ENCODE data around the gene ABCC10. TPM values are rescaled to one million over a fixed set of nuclear protein-coding genes. Genes with fewer than 3 reads are reported as not detected.

ABCC10 gene
- polyA plus RNA-seq, 1 experiment, result 27.8 TPM

GRCh38 chr6:43491750-43492661, 64.7 kb downstream of the ABCC10 start:
- ChIA-PET POLR2A (interaction anchor here (0.6 to 1.6 kb wide), 3 partner anchors 14 to 757 kb away, joined by 4 to 24 read pairs (median 8); no protein-coding TSS in a partner anchor), CTCF (interaction anchor here (0.6 to 10.1 kb wide), 6 partner anchors 12 to 263 kb away, joined by 3 to 136 read pairs (median 4); partner anchors contain the start of genes DLK2, DNPH1 and LRRC73)
- TF ChIP-seq, protein P1, sequence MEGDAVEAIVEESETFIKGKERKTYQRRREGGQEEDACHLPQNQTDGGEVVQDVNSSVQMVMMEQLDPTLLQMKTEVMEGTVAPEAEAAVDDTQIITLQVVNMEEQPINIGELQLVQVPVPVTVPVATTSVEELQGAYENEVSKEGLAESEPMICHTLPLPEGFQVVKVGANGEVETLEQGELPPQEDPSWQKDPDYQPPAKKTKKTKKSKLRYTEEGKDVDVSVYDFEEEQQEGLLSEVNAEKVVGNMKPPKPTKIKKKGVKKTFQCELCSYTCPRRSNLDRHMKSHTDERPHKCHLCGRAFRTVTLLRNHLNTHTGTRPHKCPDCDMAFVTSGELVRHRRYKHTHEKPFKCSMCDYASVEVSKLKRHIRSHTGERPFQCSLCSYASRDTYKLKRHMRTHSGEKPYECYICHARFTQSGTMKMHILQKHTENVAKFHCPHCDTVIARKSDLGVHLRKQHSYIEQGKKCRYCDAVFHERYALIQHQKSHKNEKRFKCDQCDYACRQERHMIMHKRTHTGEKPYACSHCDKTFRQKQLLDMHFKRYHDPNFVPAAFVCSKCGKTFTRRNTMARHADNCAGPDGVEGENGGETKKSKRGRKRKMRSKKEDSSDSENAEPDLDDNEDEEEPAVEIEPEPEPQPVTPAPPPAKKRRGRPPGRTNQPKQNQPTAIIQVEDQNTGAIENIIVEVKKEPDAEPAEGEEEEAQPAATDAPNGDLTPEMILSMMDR (IDR thresholded peaks at IDR 0.05; ENCODE audit: insufficient read depth, low read depth, low read length), result no peak
- DNase-seq (ENCODE audit: low read depth), result no peak
- Histone ChIP-seq H3K4me3 (ENCODE audit: low read depth, low read length) (no peak overlapping the region), H3K27me3 (ENCODE audit: control insufficient read depth, insufficient read depth, low read length) (no peaks in the 10 kb centered on the region), H3K36me3 (ENCODE audit: control insufficient read depth, insufficient read depth, low read length) (0 out of 2 replicates have a peak, but pooled peaks cover 1% of the 10 kb centered on the region)

DNA sequence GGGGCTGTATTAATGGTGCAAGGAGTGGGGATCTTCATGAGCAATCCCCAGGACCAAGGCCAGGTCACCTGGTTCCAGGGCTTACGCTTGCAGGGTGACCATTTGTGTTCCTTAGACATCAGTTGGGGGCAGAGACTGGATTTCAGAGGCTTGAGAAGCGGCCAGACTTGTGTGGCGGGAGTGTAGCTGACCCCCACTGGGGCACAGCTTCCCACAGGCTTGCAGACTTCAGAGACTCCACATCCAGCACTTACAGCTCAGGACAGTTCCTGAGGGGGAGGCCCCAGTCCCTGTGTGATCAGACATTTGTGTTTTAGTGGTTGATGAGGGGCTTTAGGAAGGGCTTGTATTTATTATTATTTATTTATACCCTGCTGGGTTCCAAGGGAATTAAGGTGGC, 65.3 kb downstream of the ABCC10 start:
- 0 out of 2 replicates have a peak, but pooled peaks cover 1% of the 10 kb centered on the region for H3K36me3 ChIP-seq (ENCODE audit: control insufficient read depth, insufficient read depth, low read length)
- H3K4me3 ChIP-seq (ENCODE audit: low read depth, low read length), result no peak overlapping the region
- ChIA-PET POLR2A (interaction anchor here (0.6 to 1.6 kb wide), 2 partner anchors 15 to 756 kb away, joined by 4 to 8 read pairs; no protein-coding TSS in a partner anchor), CTCF (interaction anchor here (0.6 to 10.1 kb wide), 8 partner anchors 9 to 264 kb away, joined by 3 to 136 read pairs (median 4); partner anchors contain the start of genes DLK2, DNPH1, LRRC73 and TJAP1)
- TF ChIP-seq, protein P1 (IDR thresholded peaks at IDR 0.05; ENCODE audit: insufficient read depth, low read depth, low read length), result no peak
- no peak for DNase-seq (ENCODE audit: low read depth)
- no peaks in the 10 kb centered on the region for H3K27me3 ChIP-seq (ENCODE audit: control insufficient read depth, insufficient read depth, low read length)

DNA sequence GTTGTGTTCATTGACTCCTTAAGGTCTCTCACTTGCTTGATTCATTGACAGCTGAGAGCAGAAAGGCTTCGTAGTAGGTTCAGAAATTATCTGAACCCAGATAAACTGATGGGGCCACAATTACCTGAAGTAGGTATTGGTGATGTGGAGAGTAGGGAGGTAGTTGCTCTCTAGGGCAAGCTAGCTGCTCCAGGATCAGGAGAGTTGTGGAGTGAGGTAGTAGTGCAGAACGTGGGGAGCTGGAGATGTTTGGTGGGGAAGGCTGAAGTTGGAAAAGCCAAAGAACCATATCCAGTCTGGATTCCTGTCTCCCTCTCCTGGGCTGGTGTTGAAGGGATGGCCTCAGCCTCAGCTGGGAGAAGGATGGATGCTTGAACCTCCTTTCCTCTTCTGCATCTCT, 65.9 kb downstream of the ABCC10 start:
- no peak for DNase-seq (ENCODE audit: low read depth)
- POLR2A ChIA-PET, result interaction anchor here (1.6 kb wide), 1 partner anchor 15 kb away, joined by 4 read pairs; no protein-coding TSS in a partner anchor
- H3K4me3 ChIP-seq (ENCODE audit: low read depth, low read length), result no peak overlapping the region
- TF ChIP-seq, protein P1 (IDR thresholded peaks at IDR 0.05; ENCODE audit: insufficient read depth, low read depth, low read length), result no peak
- 0 out of 2 replicates have a peak, but pooled peaks cover 1% of the 10 kb centered on the region for H3K36me3 ChIP-seq (ENCODE audit: control insufficient read depth, insufficient read depth, low read length)
- CTCF ChIA-PET, result interaction anchor here (0.9 to 10.1 kb wide), 6 partner anchors 9 to 264 kb away, joined by 3 to 136 read pairs (median 4); partner anchors contain the start of genes DLK2, DNPH1, LRRC73 and TJAP1
- H3K27me3 ChIP-seq (ENCODE audit: control insufficient read depth, insufficient read depth, low read length), result no peaks in the 10 kb centered on the region

DNA sequence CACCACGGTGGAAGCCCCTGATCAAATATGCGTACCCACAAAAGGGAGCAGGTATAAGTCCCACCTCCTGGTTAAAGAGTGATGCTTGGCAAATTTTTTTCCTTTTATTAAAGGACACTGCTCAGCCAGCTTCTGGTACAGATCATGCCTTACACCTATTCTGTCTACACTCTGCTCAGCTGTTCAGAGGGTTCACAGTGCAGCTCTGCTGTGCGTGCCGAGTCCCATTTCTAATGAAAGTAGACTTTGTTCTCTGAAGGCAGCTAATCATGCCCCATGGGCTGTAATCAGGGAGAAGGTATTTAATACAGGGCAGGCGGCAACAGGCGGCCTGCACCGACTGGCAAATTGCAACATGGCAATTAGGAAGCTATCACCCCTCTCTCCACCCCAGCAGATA, 66.5 kb downstream of the ABCC10 start:
- TF ChIP-seq, protein P1 (IDR thresholded peaks at IDR 0.05; ENCODE audit: insufficient read depth, low read depth, low read length), result no peak
- CTCF ChIA-PET, result interaction anchor here (1.4 to 10.1 kb wide), 4 partner anchors 8 to 39 kb away, joined by 3 to 136 read pairs (median 46); partner anchors contain the start of genes DLK2, LRRC73 and TJAP1
- DNase-seq (ENCODE audit: low read depth), result no peak
- POLR2A ChIA-PET, result no interaction called here
- Histone ChIP-seq H3K4me3 (ENCODE audit: low read depth, low read length) (no peak overlapping the region), H3K27me3 (ENCODE audit: control insufficient read depth, insufficient read depth, low read length) (no peaks in the 10 kb centered on the region), H3K36me3 (ENCODE audit: control insufficient read depth, insufficient read depth, low read length) (peaks cover 2% of the 10 kb centered on the region; the same call in 1 of the 2 replicates)

- Histone ChIP-seq H3K36me3 (ENCODE audit: control insufficient read depth, insufficient read depth, low read length) (peaks cover 6% of the 10 kb centered on the region), H3K4me3 (ENCODE audit: low read depth, low read length) (no peak overlapping the region), H3K27me3 (ENCODE audit: control insufficient read depth, insufficient read depth, low read length) (no peaks in the 10 kb centered on the region)
- DNase-seq (ENCODE audit: low read depth), result no peak
- ChIA-PET POLR2A (no interaction called here), CTCF (interaction anchor here (1.0 to 10.1 kb wide), 7 partner anchors 8 to 57 kb away, joined by 3 to 136 read pairs (median 4); partner anchors contain the start of genes DLK2, LRRC73 and TJAP1)
- TF ChIP-seq, protein P1 (IDR thresholded peaks at IDR 0.05; ENCODE audit: insufficient read depth, low read depth, low read length), result no peak
These were observed 67.0 kb downstream of the ABCC10 start for GRCh38 chr6:43494321-43494720.

All from BJ (cell line).